Mucosa of gallbladder (tissue), 1 donor: ENCODE results near the gene SMC1A. TPM values are rescaled to one million over a fixed set of nuclear protein-coding genes. Genes with fewer than 3 reads are reported as not detected.
"Not testable (repeated sequence)": the region's sequence is repeated elsewhere in the genome, so short reads cannot be mapped to it uniquely, and the experiment has no call there.

Experiments
- DNase-seq: peaks from one replicate; pipeline ENCODE4 v3.0.0-alpha.2; 2020; ENCODE audit warnings: low spot score
- total RNA-seq: library from RNA; stranded (reverse); gene quantifications from one replicate; pipeline ENCODE4 v1.2.1, GENCODE V29; 2021
- donor health status: DM: no; HTN: no; CAD: no.

SMC1A gene
- total RNA-seq, 1 donor from 2014 or later = 65.6 TPM

DNA sequence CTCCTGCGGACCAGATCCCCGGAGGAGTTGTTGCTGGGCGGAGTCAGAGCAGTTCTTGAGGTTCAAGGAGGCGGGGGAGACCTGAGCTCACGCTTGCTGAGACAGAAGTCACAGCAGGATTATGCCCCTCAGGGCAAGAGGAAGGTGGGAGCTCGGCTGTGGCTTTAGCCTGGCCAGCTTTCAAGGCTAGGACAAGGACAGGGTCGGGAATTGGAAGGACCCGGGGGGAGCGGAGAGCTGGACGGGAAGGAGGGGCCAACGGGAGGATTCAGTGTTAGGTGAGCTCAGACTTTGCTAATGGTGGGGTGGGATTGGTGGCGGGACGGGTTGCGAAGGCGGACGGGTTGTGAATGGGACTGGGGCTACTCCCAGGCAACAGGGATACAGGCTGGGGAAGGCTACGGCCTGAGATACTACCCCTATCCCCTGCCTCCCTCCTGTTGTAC lies 430 bp upstream of the SMC1A start, which contains the start of gene RIBC1:
Gene RIBC1, plus strand, starts transcription at position 13 of the 446 bp plus-strand sequence. CDS start 3,404 bp downstream, outside the sequence.
- no peak for DNase-seq

- DNase-seq = no peak
Observed at GRCh38 chrX:53421772-53422085, 725 bp downstream of the SMC1A start.

DNA sequence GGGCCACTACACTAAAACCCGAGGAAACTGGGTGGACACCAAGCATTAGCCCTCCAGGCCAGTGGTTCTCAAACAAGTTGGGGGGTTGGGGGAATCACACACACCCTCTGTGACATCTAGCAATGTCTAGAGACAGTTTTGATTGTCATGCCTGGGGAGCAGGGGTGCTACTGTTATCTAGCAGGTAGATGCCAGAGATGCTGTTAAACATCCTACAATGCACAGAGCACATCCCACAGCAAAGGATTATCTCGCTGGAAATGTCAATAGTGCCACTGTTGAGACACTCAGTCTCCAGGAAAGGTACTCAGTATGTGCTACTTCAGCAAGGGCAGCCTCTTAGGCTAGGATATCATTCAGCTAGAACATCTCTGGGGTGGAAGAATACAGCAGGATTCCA lies 1.3 kb downstream of the SMC1A start:
- DNase-seq = no peak

DNA sequence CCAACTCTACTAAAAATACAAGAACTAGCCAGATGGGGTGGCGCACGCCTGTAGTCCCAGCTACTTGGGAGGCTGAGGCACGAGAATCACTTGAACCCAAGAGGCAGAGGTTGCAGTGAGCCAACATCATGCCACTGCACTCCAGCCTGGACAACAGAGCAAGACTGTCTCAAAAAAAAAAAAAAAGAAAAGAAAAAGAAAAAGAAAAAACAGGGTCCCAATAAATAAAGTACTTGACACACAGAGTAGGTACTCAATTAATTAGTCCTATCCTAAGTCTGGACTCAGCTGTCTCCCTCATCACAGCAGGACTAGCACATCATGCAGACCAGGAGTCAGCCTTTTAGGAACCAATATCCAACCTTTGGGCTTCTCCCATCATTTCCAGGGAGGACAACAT lies 2.1 kb downstream of the SMC1A start:
- DNase-seq = not testable (repeated sequence)

GRCh38 chrX:53412446-53412845 lies 10.0 kb downstream of the SMC1A start:
- no peak for DNase-seq

GRCh38 chrX:53403535-53403934 lies 18.9 kb downstream of the SMC1A start:
- DNase-seq = no peak

GRCh38 chrX:53398216-53398615 lies 24.2 kb downstream of the SMC1A start:
- DNase-seq = no peak

DNA sequence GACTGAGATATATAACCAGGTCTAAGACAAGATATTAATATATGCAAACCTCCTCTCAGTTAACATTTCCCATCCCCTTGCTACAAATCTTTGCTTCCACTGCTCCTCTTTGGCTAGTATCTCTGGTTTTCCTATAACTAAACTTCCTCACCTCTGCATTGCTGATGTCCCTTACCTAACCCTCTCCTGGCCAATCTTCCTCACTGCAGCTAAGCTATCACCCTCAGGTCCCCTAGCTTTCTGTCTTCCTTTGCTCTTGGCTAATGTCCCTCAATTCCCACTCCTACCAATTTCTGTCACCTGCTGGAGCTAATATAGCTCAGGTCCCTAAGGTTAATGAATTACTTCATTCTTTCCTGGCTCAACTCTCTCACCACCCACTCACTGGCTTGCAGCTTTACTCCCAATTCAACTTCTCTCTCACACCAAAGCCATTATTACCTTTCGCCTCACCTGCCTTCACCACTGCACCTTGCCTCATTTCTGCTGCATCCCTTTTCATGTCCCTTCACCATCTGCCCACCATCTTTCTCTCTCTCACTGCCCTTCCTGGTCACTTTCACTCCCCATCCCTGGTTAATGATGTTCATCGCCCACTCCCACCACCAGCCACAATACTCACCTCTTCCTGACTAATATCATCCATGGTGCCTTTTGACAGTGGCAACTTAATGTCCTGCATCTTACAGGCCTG lies 26.7 kb downstream of the SMC1A start:
- no peak for DNase-seq

- DNase-seq = no peak
Observed at GRCh38 chrX:53383376-53384076, 38.9 kb downstream of the SMC1A start.

- no peak for DNase-seq
Observed at GRCh38 chrX:53379747-53380146, 42.7 kb downstream of the SMC1A start.

DNA sequence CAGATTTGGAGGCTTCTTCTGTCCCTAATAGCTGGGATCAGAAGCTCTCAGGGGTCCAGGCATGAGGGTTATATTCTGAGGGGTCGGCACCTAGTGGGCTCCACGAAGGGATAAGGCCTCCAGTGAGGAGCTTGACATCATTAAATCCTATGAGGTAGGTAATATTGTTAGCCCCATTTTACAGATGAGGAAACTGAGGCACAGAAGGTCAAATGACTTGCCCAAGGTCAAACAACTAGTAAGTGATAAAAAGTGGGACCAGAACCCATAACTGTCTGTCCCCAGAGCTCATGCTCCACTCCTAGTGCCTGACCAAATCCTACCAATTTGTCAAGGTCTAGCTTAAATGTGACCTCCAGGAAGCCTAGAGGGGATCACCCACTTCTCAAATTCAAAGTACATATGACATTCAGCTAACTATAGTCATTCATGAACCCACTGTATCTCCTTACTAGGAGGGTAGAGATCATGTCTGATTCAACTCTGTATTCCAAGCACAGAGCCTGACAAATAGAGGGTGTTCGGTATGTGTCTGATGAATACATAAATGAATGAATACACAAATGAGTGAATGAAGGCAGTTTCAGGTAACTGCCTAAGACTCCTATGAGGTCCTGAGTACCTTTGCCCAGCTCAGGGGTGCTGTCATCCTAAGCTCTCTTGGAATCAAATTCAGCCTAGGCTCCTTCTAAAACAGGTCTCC lies 43.3 kb downstream of the SMC1A start:
- no peak for DNase-seq

DNA sequence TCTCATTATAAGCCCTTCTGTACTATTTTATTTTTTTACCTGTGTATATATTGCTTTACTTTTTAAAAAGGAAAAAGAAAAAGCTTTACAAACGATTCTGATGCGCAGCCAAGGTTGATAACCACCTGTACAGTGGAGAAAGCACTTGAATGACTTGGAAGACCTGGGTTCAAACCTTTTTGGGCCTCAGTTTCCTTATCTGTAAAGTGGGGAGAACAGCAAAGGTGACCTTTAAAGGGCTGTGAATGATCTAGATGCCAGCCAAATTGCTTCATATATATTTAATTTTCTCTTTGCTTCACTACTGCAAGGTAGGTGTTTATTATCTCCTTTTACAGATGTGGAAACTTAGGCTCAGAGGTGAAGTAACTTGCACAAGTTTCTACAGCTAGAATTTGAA lies 45.0 kb downstream of the SMC1A start:
- no peak for DNase-seq

DNA sequence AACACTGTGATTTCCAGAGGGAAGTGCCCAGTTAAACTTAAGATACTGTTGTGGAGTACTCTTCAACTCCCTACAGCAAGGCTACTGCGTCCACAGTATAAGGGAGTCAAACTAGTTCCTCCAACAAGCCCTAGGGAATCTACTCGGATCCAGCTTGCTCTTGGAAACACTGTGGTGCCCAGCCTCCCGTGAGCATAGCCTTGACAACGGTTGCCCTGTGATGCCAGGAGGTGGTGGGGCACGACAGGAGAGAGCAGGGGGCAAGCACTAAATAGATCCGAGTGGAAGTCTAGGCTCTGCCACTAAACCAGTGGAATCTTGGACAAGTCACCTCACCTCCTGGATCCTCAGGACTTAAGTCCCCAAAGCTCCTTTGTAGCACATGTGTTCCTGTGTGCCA lies 45.6 kb downstream of the SMC1A start:
- no peak for DNase-seq

GRCh38 chrX:53374923-53375322 lies 47.5 kb downstream of the SMC1A start:
- no peak for DNase-seq

DNA sequence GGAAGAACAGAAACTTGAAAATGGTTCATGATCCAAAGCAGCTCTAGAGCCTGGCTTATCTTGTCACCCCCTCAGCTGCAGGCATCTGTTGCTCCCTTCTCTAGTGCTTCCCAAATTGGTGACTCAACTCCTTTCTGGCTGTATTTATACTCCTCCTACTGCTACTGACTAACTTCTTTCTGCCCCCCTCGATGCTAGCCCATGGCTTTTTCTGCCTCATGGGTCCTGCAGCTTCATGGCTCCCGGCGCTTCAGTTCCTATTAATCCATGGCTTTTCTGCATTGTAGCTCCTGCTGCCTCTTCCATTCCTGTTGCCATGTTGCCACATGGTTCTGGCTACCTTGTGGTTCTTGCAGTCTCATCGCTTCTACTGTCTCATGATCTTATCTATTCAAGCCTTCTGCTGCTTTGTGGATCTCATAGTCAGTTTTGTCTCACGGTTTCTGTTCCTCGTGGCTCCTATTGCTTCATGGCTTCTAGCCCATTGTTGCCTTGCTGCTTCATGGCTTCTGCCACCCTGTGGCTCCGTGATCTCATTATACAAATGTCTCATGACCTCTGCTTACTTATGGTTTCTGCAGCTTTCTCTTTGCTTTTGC lies 48.1 kb downstream of the SMC1A start:
- no peak for DNase-seq

- no peak for DNase-seq
Observed at GRCh38 chrX:53373307-53373706, 49.1 kb downstream of the SMC1A start.

GRCh38 chrX:53366454-53366853 lies 56.0 kb downstream of the SMC1A start:
- DNase-seq = not testable (repeated sequence)

- DNase-seq = no peak
Observed at GRCh38 chrX:53362449-53362848, 60.0 kb downstream of the SMC1A start.

GRCh38 chrX:53357799-53358530 lies 64.5 kb downstream of the SMC1A start:
- DNase-seq = no peak

- no peak for DNase-seq
Observed at GRCh38 chrX:53356186-53356585, 66.3 kb downstream of the SMC1A start.

DNA sequence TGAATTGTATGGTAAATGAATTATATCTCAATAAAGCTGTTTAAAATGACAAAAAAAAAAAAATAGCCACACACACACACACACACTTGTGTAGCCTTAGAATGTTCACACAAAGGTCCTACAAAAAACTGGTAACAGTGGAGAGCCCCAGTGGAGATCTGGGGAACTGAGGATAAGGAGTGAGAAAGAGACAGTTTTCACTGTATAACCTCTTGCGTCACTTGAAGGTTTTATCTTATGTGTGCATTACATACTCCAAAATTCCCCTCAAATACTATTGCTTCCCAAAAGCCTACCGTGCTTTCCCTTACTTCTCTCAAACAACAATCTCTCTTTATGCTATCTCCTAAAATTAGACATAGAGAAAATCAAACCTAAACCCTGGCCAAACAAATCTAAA lies 67.8 kb downstream of the SMC1A start:
- no peak for DNase-seq

DNA sequence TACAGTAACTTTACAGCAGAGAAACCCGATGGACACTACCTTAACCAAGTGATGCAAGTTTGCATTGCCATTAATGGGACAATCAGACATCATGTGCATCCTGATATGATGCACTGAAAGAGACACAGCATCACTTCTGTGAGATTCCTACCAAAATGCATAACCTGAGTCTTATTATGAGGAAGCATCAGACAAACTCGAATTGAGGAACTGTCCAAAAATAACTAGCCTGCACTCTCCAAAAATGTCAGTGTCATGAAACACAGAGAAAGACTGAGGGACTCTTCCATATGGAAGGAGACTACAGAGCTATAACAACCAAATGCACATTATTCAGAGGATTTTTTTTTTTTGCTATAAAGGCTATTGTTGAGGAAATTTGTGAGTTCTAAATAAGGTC lies 74.5 kb downstream of the SMC1A start:
- no peak for DNase-seq
